AG08395 (cell line): Measurements from ENCODE around the gene ZFHX3.
"Not testable (repeated sequence)": the region's sequence is repeated elsewhere in the genome, so short reads cannot be mapped to it uniquely, and the experiment has no call there.

Experiments used
- DNase-seq: peaks from one replicate; pipeline ENCODE4 v3.0.0; 2012; ENCODE audit warnings: mixed read lengths, low spot score

ZFHX3 gene, protein sequence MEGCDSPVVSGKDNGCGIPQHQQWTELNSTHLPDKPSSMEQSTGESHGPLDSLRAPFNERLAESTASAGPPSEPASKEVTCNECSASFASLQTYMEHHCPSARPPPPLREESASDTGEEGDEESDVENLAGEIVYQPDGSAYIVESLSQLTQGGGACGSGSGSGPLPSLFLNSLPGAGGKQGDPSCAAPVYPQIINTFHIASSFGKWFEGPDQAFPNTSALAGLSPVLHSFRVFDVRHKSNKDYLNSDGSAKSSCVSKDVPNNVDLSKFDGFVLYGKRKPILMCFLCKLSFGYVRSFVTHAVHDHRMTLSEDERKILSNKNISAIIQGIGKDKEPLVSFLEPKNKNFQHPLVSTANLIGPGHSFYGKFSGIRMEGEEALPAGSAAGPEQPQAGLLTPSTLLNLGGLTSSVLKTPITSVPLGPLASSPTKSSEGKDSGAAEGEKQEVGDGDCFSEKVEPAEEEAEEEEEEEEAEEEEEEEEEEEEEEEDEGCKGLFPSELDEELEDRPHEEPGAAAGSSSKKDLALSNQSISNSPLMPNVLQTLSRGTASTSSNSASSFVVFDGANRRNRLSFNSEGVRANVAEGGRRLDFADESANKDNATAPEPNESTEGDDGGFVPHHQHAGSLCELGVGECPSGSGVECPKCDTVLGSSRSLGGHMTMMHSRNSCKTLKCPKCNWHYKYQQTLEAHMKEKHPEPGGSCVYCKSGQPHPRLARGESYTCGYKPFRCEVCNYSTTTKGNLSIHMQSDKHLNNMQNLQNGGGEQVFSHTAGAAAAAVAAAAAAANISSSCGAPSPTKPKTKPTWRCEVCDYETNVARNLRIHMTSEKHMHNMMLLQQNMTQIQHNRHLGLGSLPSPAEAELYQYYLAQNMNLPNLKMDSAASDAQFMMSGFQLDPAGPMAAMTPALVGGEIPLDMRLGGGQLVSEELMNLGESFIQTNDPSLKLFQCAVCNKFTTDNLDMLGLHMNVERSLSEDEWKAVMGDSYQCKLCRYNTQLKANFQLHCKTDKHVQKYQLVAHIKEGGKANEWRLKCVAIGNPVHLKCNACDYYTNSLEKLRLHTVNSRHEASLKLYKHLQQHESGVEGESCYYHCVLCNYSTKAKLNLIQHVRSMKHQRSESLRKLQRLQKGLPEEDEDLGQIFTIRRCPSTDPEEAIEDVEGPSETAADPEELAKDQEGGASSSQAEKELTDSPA (N-terminal part only)

DNA sequence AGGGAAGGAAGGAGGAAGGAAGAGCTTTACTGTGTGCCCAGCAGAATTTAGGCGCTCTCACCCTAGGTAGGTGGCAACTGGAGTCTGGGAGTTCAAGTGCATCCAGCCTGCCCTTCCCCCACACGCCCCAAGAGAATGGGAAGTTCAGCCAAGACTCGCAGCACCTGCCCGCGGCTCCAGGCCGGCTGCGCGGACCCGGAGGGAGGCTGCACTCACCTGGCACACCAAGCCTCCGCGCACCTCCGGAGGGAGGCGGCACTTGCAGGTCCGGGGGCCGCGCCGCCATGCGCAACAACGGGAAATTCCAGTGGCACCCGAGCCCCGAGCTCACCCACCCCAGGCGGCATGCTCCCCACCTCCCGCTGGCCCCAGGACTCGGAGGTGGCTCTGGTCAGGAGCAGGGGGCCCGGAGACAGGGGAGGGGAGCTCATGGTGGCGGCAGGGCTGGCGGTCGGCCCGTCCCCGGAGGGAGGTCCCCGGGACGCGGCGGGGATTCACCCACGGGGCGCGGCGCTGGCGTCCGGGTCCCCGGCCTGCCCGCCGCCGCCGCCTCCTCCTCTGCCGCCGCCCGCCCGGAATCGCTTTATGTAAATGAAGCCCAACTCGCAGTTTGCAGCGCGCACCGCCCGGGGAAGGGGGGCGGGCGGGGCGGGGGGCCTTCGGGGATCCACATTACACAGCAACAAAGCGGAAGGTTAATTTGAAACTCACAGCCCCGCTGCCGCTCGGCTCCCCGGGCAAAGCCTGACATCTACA lies at the start of gene ZFHX3:
ZFHX3 (minus strand) TSS at position 593 of the 756 bp plus-strand sequence. CDS start 87,983 bp downstream, outside the sequence.
- peak; percentile 67 for DNase-seq

DNA sequence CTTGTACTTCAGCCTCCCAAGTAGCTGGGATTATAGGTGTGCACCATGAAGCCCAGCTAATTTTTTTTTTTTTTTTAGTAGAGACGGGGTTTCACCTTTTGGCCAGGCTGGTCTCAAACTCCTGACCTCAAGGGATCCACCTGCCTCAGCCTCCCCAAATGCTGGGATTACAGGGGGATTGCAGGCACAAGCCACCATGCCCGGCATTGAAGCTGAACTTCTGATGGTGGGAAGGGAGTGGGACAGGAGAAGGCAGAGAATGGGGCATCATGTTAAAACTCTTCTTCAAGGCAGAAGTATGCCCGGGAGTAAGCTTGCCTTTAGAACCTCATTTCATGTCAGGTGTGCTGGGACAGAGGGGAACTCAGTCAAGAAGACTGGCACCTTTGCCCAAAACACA lies 48.6 kb upstream of the ZFHX3 start:
- DNase-seq, result no peak

DNA sequence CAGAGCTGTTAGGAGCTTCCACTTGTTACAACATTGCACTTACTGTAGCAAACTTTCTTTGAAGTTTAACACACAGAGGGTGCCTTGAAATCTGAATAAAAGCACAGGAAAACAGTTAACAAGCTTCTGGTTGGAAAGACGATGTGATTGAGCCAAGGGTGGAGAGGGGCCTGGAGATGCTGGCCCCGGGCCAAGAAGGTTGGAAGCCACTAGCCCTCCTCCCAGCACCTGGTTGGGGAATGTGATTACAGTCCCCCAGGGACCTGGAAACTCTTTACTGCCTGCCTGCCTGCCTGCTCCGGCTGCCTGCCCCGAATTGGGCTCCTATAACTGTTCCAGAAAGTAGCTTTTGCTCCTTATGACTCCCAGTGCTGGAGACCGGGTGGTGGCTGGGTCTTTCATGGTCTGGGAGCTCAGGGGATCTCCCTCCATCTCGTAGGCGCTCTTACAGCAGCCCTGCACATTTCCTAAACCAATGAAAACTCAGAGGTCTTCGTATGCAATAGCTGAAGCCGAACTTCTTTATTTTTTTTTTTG lies 48.0 kb upstream of the ZFHX3 start:
- DNase-seq, result peak; percentile 10

DNA sequence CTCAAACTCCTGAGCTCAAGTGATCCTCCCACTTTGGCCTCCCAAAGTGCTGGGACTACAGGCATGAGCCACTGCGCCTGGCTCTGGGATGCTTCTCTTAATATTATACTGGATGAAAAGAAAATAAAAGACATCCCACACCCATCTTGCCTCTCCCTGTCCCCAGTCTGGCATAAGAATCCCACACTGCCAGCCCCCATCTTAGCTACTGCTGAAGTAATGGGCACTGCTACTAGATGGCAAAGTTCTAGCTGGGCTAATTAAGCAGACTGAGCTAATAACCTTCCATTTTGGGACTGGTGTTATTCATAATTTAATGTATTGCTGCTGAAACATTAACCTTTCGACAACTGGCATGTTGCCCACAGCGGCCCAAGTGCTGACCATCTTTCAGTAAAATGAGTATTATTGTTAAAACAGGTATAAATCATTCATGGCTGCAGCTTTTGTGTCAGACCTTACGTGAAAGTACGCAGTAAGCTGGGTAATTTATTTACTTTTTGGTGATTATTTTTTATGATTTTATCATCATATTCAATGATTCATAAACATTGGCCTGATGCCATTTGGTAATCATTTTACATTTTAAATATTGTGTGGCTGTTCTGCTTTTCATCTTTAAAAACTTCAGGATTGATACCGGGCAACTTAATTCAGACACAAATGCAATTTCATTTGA lies 47.4 kb upstream of the ZFHX3 start:
- DNase-seq, result no peak

DNA sequence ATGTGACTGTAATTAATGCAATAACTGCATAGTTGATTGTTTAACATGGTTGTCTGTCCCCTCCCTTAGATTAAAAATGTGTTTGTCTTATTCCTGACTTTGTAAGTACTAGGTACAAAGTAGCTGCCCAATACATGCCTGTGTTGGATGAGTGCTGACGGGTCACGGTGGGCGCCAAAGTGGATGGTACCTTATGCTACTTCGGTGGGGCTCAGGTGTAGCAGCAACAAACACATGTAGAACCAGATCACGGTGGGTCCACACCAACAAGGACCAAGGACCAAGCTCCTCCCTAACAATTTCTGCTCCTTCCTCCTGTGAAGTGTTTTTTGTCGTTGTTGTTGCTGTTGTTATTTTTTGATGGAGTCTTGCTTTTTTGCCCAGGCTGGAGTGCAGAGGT lies 46.4 kb upstream of the ZFHX3 start:
- no peak for DNase-seq

DNA sequence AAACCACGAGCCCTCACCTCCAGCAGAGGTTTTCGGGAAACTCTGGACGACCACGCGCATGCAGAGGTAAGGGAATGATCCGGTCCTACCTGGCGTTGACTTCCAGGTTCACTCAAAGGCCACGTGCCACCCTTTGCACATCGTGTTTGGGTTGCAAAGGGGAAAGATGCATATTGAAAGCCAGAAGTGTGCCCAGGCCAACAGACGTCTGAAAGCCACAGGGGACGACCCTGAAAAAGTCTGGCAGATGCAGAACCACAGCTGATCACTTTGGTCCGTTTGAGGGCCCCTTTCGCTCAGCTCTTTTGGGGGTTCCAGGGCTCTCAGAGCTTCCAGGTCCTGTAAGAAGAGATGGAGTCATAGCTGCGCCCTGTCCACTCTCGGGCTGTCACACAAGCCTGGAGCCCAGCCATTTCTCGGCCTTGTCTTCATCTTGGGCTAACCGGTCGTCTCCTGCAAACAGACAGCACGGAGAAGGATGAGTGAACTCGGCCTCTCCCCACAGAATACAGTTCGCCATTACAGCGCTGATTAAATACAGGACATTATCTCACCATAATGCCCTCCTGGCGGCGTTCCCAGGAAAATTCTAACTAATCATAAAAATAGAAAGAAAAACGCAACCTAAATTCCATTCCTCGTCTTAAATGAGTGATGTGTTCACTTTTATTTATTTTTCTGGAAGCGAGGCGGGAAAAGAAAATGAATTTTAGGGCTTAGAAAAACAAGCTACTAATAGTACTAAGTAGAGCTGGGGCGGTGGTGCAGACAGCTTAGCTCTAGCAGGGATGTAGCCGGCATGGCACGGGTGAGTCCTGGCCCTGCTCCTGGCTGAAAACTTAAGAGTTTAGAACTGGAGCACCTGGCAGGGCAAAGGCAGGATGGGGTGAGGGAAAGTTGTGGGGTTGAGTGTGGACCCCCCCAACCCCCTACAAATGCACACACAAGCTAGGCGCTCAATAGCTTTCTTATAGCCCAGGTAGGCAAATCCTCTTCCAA lies 45.5 kb upstream of the ZFHX3 start:
- no peak for DNase-seq

DNA sequence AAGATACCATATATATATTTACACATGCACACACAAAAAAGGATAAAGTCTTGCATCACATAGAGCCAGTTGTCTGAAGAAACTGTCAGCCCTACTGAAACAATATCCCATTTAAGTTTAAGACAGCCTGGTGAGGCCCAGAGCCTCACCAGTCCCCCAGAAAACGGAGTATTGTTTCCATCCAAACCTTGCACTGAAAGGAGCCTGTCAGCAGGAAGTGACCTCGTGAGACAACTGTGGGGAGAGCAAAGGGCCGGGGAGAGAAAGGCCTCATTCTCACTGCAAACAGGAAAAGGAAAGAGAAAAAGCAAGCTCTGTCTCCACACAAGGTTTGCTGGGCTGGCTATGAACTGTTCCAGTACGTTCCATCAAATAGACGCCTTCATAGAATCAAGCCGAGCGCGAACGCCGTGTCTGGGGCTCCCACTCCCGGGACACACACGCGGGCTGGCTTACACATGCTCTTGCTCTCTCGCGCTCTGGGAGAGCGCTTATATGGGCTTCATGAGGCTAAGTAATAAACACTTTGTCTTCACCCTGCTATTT lies 44.4 kb upstream of the ZFHX3 start:
- DNase-seq, result no peak

DNA sequence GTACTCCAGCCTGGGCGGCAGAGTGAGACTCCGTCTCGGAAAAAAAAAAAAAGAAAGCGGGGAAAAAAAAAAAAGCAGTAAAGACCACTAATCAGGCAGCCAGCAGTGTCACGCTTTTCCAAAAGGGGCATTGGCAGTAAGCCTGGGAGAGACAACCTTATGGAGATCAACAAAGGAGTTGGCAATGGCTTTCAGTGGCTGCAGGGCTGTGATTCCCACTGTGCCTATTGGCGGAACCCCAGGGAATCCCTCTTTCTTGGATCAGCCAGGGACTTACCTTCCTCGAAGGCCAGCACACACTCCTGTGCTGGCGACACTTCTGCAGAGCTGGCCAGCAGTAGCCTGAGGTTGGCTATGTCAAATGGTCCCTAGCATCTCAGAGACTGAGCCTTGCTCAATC lies 43.2 kb upstream of the ZFHX3 start:
- DNase-seq, result no peak

DNA sequence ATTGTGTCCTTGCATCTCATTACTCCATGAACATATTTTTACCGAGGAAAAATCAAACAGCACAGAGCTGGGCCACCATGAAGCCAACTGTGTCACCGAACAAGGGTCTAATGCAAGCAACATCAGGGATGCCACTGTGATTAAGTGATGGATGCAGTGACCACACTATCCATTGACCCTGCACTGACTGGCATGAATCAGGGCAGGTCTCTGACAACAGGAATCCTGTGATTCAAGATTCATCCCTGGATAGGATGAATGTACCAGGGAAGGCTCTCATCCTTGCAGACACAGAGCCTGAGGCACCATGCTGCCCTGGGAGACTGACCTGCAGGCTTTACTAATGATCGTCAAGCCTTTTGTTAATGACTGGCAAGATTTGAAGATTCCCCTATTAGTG lies 41.5 kb upstream of the ZFHX3 start:
- DNase-seq, result no peak

DNA sequence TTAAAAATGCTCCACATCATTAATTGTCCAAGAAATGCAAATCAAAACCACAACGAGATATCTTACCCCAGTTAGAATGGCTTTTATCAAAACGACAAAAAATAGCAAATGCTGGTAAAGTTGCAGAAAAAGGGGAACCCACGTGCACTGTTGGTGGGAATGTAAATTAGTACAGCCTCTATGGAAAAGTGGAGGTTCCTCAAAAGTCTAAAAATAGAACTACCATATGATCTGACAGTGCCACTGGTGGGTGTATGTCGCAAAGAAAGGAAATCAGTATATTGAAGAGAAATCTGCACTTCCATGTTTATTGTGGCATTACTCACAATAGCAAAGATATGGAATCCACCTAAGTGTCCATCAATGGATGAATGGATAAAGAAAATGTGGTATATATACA lies 38.2 kb upstream of the ZFHX3 start:
- DNase-seq, result no peak

DNA sequence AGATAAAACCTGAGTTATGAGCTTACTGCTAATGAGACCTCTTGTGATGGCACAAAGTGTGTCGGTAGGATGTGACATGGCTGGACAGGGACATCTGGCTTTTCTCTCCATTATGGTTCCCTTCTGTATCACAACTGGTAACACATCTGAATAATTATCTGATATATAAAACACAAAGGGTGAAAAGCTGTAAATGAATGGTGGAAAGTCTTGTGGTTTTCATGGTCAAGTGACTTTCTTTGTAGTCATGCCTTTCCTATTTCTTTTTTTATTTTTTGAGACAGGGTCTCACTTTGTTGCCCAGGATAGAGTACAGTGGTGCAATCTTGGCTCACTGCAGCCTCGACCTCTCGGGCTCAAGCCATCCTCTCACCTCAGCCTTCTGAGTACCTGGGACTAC lies 35.3 kb upstream of the ZFHX3 start:
- DNase-seq, result no peak

DNA sequence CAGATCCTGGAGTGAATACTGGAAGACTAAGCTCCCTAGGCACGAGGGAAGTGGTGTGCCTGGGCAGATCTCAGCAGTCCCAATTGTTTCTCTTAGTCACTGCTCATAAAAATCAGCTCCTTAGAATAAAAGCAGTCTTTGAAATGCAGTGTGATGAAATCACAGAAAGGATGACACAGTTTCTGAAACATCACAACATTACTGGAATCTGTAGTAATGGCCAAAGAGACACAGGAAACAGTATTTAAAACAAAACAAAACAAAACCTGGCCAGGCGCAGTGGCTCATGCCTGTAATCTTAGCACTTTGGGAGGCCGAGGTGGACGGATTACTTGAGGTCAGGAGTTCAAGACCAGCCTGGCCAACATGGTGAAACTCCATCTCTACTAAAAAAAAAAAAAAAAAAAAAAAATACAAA lies 34.7 kb upstream of the ZFHX3 start:
- peak; percentile 92 for DNase-seq

DNA sequence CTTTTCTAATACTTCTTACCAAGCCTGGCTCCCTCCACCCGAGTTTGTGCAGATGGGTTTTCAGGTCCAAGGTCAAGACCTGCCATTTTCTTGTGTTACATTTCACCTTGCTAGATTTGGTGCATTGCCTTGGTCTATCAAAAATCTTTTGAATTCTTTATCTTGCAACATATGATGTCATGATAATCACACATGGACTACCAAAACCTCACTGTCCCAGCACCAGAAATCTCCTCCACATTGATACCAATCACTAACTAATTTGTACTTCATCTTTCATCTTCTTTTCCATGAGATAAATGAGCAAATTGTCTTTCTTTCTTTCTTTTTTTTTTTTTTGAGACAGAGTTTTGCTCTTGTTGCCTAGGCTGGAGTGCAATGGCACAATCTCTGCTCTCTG lies 33.0 kb upstream of the ZFHX3 start:
- DNase-seq, result no peak

DNA sequence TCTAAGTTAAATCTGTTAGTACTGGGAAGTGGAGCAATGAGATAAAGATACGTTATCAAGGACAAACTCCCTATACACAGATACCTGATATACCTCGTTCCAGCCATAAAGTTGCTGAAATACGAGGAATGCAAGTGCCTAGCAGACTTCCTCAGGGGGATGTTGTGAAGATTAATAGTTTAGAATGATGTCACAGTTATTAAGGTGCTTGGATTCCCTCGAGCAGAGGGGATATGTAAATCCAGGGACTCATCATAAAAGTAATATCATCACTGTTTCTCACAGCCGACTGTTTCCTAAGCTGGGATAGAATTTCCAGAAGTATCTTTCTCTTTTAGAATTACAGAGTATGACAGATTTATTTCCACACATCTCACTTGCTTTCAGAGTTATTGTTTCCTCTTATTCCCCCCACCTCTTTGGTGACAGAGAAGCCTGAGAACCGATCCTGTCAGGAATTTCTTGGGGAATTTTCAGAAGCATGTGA lies 28.4 kb upstream of the ZFHX3 start:
- DNase-seq, result no peak

DNA sequence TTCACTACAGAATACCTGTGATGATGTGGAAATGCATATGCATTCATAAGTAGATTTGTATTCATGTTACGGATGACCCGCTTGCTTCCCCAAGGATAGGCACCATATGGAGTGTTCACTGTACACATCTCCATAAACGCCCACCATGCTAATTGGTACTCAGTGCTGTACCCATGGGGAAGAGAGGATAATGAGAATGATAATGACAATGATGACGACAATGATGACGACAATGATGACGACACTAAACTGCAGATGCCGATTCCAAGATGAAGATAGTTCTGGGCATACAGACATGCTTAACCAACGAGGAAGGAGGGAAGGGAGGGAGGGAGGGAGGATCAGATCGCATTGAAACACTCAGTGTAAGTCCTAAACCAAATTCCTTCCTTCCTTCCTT lies 26.5 kb upstream of the ZFHX3 start:
- DNase-seq, result no peak

DNA sequence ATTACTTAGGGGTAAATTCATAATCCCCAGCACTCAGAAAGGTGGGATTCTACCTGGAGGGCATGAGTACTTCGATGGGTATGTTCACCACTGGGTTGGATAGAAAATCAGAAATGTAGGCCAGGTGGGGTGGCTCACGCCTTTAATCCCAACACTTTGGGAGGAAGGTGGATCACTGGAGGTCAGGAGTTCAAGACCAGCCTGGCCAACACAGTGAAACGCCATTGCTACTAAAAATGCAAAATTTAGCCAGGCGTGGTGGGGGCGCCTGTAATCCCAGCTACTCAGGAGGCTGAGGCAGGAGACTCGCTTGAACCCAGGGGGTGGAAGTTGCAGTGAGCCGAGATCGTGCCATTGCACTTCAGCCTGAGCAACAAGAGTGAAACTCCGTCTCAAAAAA lies 24.1 kb upstream of the ZFHX3 start:
- not testable (repeated sequence) for DNase-seq

DNA sequence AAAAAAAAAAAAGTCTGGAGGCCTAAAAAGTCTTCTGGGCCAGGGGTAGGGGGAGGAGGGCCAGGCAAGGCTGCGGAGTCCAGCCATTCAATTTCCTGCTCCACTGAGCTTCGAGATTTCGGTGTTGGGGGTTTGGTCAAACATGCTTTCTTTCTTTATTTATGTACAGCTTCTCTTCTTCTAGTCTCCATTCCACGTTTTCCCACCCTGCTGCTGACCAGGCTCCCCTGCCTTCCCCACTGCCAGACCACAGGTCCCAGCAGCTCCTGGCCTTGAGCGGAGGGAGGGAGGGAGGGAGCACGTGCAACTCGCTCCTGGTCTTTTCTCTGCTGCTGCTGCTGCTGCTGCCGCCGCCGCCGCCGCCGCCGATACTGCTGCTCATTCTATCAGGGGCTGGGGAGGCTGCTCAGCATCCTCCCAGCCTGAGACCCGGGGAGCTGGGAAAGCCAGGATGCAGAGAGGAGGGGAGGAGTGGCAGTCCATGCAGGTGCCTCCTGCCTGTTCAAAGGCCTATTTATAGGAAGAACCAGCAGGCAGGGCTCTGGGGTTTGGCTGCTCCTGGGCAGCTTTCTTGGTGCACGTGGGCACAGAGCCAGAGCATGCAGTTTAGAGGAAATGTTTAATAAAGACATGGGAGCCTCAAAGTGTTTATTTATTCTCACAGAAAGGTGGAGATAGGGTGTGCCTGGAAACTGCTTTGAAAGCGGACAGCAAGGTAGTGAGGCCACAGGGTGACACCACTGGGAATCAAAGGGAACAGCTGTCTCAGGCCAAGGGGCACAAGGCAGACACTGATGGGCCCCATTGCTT lies 23.4 kb upstream of the ZFHX3 start:
- DNase-seq, result peak; percentile 12

DNA sequence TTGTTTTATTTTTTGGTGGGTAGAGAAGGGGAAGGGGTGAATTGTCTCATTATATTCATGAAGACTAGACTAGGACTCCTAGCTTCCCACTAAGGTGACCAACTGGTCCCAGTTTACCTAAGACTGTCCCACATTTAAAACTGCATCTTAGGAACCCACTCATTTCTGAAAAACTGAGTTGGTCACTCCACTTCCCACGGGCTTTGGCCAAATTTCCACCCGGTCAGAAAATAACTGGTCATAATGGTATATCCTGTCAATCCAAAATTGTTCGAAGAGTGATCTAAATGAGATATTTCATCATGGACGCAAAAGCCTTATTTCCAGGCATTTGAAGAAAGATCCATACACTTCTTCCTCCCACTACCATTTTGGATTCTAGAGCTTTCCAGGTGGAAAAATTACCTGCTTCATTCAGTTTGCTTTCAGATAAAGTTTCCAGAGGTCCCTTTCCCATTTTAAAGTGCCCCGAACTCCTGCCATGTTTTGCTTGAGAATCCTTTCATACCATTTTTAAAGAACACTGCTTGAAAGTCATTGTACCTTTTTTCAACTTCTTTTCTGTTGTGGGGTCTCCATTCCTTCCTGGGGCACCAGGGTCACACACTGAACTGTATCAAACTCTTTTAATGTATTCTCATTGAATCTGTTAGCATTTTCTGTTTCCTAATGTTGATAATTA lies 21.8 kb upstream of the ZFHX3 start:
- no peak for DNase-seq
